GM19452 (cell line): Measurements from ENCODE around the gene ADH1B.
"Not testable (repeated sequence)": the region's sequence is repeated elsewhere in the genome, so short reads cannot be mapped to it uniquely, and the experiment has no call there.

Experiments used
- ATAC-seq: cut with Tn5 transposase; IDR thresholded peaks from one replicate; pipeline ENCODE4 v1.9.1; 2021; ENCODE audit not compliant: unreplicated experiment

ADH1B gene

DNA sequence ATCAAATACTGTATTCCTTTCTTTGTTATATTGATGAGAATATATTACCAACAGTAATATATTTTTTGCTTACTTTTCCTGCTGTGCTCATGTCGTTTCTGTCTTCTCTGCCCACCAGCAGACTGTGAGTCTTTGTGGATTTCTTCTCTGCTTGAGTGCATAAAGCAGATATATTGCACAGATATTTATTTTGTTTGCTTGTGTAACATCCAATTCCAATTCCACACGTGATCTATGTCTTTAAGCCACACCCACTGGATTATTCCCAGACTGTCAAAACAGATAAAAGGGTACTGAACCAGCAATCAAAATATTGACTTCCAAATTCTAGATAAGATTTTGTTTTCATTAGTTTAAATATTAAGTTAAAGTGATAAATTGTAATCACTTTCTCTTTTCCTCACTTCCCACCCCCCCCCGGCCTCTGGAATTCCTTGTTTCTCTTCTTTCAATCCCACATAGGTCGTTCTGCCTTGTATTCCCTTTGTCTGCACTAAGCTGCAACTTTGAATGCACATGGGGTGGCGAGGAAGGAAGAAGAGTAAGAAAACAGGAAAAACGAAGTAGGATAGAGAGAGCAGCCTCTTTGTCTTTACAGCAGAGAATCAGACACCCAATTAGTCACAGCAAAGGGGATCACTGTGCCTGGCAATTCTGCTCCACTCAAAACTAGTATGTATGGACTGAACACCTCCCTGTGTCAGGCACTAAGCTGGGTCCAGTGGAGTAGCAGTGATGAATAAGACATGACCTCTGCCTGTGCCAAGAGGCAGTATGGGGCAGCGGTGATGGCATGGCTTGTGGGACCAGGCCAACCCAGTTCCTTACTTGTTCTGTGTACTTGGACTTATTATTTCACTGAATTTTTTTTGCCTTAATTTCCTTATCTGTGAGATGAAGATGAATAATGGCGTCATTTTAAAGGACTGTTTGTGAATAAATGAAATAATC lies at the start of gene ADH1B:
ADH1B (minus strand) TSS at position 161 of the 951 bp plus-strand sequence; CDS start at position 91, 70 bp downstream.
- ATAC-seq: no peak

- ATAC-seq: not testable (repeated sequence)
Observed at GRCh38 chr4:99367817-99368216, 46.6 kb upstream of the ADH1B start.

GRCh38 chr4:99366491-99366890 lies 45.3 kb upstream of the ADH1B start:
- ATAC-seq: no peak

GRCh38 chr4:99362768-99363167 lies 41.6 kb upstream of the ADH1B start:
- ATAC-seq: no peak

GRCh38 chr4:99361899-99362275 lies 40.7 kb upstream of the ADH1B start:
- ATAC-seq: no peak

- ATAC-seq: no peak
Observed at GRCh38 chr4:99361268-99361898, 40.2 kb upstream of the ADH1B start.

DNA sequence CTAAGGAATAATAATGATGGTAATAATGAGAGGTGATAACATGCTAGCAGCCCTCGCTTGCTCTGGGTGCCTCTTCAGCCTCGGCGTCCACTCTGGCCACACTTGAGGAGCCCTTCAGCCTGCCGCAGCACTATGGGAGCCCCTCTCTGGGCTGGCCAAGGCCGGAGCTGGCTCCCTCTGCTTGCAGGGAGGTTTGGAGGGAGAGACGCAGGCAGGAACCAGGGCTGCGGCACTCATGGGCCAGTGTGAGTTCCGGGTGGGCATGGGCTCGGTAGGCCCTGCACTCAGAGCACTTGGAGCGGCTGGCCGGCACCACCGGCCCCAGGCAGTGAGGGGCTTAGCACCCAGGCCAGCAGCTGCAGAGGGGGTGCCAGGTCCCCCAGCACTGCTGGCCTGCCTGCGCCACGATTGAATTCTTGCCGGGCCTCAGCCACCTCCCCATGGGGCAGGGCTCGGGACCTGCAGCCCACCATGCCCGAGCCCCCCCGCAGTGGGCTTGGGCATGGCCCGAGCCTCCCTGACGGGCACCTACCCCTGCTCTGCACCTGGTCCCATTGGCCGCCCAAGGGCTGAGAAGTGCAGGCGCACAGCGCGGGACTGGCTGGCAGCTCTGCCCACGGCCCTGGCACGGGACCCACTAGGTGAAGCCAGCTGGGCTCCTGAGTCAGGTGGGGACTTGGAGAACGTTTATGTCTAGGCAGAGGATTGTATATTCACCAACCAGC lies 38.4 kb upstream of the ADH1B start:
- no peak for ATAC-seq

- ATAC-seq: no peak
Observed at GRCh38 chr4:99357948-99358347, 36.7 kb upstream of the ADH1B start.

DNA sequence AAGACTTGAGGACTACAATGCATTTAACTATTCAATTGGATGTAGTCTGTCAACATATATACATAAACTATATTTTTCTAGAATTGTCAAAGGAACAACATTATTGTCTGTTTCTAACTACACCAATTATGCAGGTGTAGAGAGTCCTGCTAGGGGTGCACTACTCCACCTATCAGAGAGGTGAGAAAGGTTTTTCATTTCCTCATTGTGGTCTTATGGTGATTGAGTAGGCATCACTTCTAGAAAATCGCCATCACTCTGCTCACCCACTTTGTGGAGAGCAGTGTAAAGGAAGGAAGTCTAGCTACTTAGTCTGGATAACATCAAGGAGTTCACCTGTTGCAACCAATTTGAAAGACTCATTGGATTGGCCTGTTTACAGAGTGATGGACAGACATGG lies 35.8 kb upstream of the ADH1B start:
- peak; percentile 94 for ATAC-seq

- not testable (repeated sequence) for ATAC-seq
Observed at GRCh38 chr4:99356149-99356548, 34.9 kb upstream of the ADH1B start.

DNA sequence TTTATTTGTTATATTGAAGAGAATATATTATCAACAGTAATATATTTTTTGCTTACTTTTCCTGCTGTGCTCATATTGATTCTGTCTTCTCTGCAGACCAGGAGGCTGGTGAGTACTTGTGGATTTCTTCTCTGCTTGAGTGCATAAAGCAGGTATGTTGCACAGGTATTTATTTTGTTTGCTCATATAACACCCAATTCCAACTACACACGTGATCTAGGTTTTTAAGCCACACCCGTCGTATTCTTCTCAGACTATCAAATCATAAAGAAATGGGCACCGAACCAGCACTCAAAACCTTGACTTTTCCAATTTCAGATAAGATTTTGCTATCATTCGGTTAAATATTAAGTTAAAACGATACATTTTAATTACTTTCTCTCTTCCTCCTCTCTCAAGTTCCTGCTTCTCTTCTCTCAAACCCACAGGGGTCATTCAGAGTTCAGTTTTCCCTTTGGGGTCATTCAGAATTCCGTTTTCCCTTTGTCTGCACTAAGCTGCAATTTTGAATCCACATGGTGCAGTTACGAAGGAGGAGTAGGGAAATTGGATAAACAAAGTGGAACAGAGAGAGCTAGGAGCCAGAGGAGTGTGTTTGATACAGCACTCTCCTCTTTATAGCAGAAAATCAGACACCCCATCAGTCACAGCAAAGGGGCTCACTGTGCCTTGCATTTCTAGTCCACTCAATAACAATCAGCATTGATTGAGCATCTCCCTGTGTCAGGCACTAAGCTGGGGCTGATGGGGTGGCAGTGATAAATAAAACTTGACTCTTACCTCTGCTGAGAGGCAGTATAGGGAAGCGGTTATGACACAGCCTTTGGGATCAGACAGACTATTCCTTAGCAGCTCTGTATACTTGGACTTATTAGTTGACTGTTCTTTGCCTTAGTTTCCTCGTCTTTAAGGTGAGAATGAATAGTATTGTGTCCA lies 31.7 kb upstream of the ADH1B start, which contains the start of gene ADH1C:
ADH1C (minus strand) TSS at position 145 of the 936 bp plus-strand sequence; CDS start at position 74, 71 bp downstream.
- ATAC-seq: no peak

- ATAC-seq: no peak
Observed at GRCh38 chr4:99351487-99351886, 30.3 kb upstream of the ADH1B start.

GRCh38 chr4:99349338-99349737 lies 28.1 kb upstream of the ADH1B start:
- no peak for ATAC-seq

DNA sequence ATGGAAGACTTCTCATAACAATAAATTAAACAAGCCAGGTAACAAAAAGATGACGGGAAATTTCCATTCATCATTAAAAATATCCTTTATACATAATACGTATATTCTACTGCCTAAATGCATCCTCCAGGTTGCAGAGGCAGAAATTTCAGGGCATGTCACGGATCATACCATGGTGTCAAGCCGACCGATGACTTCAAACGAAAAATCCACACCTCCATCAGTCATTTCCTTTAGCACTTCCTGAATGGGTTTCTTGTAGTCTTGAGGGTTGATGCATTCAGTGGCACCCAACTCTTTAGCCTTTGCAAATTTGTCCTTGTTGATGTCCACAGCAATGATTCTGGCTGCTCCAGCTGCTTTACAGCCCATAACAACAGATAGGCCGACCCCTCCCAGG lies 21.4 kb upstream of the ADH1B start:
- ATAC-seq: not testable (repeated sequence)

GRCh38 chr4:99341426-99341825 lies 20.2 kb upstream of the ADH1B start:
- ATAC-seq: no peak

GRCh38 chr4:99339172-99339571 lies 18.0 kb upstream of the ADH1B start:
- ATAC-seq: no peak

GRCh38 chr4:99336553-99336952 lies 15.4 kb upstream of the ADH1B start:
- no peak for ATAC-seq

GRCh38 chr4:99334880-99335279 lies 13.7 kb upstream of the ADH1B start:
- ATAC-seq: no peak

DNA sequence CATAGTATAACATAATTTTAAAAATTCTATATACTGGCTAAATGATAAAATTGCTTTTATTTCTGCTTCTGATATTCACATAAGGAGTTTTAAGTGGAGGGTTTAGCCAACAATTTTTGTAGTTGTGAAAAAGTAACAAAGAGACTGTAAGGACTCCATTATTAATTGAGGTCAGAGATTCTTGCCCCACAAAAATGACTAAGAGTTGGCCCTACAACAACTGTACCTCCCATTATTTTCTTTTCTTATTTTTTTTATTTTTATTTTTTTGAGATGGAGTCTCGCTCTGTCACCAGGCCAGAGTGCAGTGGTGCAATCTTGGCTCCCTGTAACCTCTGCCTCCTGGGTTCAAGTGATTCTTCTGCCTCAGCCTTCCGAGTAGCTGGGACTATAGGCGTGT lies 9.4 kb upstream of the ADH1B start:
- no peak for ATAC-seq

DNA sequence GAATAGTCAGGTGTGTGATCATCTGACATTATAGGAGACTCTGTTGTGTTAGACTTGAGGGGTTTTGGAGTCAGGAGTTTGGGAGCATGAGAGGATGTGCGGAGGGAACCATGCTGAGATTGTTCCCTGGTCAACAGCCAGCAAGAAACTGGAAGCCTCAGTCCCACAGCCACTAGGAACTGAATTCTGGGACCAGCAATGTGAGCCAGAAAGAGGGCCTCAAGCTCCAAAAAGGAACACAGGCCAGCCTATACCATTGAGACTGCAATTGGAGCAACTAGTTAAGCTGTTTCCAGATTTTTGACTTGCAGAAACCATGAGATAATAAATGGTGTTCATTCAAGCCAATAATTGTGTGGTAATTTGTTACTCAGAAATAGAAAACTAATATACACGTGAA lies 8.7 kb upstream of the ADH1B start:
- no peak for ATAC-seq
